ENCODE measurements around the gene PSMG1. TPM values are rescaled to one million over a fixed set of nuclear protein-coding genes. Genes with fewer than 3 reads are reported as not detected.
A peak's percentile ranks its signal among the peaks of the same experiment; 100 is the strongest.

Gene PSMG1
- total and polyA plus RNA-seq, 2 donors (not counting 1 experiment from before 2014, with no cell fraction given): 55.5 to 62.3 TPM

DNA sequence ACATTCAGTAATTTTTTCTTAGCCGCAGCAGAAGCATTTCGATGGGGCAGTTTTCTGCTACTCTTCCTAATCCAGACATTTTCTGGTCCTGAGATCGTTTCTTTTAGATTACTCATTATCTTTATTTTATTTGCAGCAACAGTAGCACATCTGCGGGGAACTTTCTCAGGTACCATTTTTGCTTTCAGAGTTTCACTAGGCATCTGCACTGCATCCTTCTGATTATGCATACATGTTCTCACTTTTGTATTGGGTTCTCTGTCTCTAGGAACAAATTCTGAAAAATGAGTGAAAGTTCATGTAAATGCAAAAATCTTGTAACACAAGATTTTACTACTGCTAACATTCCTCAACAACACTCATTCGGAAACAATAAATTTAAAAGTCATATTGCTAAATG, 3.9 kb upstream of the PSMG1 start:
- H3K9me3 ChIP-seq (ENCODE audit: control insufficient read depth, insufficient read depth, low read depth, low read length): no peaks in the 10 kb centered on the region
- no peak overlapping the region for H3K27ac ChIP-seq (ENCODE audit: insufficient read depth, low read length)
- no peak for TF ChIP-seq EZH2 (IDR thresholded peaks at IDR 0.05; ENCODE audit: low read length, missing control alignments)
- TF ChIP-seq, protein P1, sequence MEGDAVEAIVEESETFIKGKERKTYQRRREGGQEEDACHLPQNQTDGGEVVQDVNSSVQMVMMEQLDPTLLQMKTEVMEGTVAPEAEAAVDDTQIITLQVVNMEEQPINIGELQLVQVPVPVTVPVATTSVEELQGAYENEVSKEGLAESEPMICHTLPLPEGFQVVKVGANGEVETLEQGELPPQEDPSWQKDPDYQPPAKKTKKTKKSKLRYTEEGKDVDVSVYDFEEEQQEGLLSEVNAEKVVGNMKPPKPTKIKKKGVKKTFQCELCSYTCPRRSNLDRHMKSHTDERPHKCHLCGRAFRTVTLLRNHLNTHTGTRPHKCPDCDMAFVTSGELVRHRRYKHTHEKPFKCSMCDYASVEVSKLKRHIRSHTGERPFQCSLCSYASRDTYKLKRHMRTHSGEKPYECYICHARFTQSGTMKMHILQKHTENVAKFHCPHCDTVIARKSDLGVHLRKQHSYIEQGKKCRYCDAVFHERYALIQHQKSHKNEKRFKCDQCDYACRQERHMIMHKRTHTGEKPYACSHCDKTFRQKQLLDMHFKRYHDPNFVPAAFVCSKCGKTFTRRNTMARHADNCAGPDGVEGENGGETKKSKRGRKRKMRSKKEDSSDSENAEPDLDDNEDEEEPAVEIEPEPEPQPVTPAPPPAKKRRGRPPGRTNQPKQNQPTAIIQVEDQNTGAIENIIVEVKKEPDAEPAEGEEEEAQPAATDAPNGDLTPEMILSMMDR (conservative IDR thresholded peaks at IDR 0.05 in 1 of 2, IDR thresholded peaks at IDR 0.05 in 1 of 2; ENCODE audit: low read depth in 1 of 2, low read length in 2 of 2): no peak
- no peaks in the 10 kb centered on the region for H3K4me1 ChIP-seq (ENCODE audit: control insufficient read depth, extremely low read depth, insufficient read depth, low read length)
- peaks cover 8% of the 10 kb centered on the region for H3K79me2 ChIP-seq (ENCODE audit: control insufficient read depth, insufficient read depth, low read length)
- no peak overlapping the region for H3K4me2 ChIP-seq (ENCODE audit: extremely low read depth, insufficient read depth, low read length)
- H3K36me3 ChIP-seq (ENCODE audit: control insufficient read depth, insufficient read depth, low read length): no peaks in the 10 kb centered on the region
- no peak overlapping the region for H2AFZ ChIP-seq (ENCODE audit: low read length)
- H3K27me3 ChIP-seq (ENCODE audit: control insufficient read depth, insufficient read depth, low read length): no peaks in the 10 kb centered on the region
- H4K20me1 ChIP-seq (ENCODE audit: control insufficient read depth, extremely low read depth, insufficient read depth, low read length): no peaks in the 10 kb centered on the region
- H3K9ac ChIP-seq (ENCODE audit: insufficient read depth, low read length): no peak overlapping the region
- H3K4me3 ChIP-seq (replicated peaks in 1 of 4; ENCODE audit: control extremely low read depth in 1 of 4, insufficient read depth in 1 of 4, low read depth in 3 of 4, low read length in 4 of 4): no peak overlapping the region
- no peak for DNase-seq (ENCODE audit: low read depth in 2 of 2)

GRCh38 chr21:39186676-39187075, 3.4 kb upstream of the PSMG1 start:
- Histone ChIP-seq H3K9me3 (ENCODE audit: control insufficient read depth, insufficient read depth, low read depth, low read length) (no peaks in the 10 kb centered on the region), H3K4me1 (ENCODE audit: control insufficient read depth, extremely low read depth, insufficient read depth, low read length) (peaks cover 3% of the 10 kb centered on the region), H3K27ac (ENCODE audit: insufficient read depth, low read length) (no peak overlapping the region), H3K27me3 (ENCODE audit: control insufficient read depth, insufficient read depth, low read length) (no peaks in the 10 kb centered on the region), H3K36me3 (ENCODE audit: control insufficient read depth, insufficient read depth, low read length) (no peaks in the 10 kb centered on the region), H3K4me2 (ENCODE audit: extremely low read depth, insufficient read depth, low read length) (no peak overlapping the region), H3K79me2 (ENCODE audit: control insufficient read depth, insufficient read depth, low read length) (peaks cover 13% of the 10 kb centered on the region), H3K4me3 (replicated peaks in 1 of 4; ENCODE audit: control extremely low read depth in 1 of 4, insufficient read depth in 1 of 4, low read depth in 3 of 4, low read length in 4 of 4) (no peak overlapping the region), H4K20me1 (ENCODE audit: control insufficient read depth, extremely low read depth, insufficient read depth, low read length) (no peaks in the 10 kb centered on the region), H2AFZ (ENCODE audit: low read length) (no peak overlapping the region), H3K9ac (ENCODE audit: insufficient read depth, low read length) (no peak overlapping the region)
- no peak for DNase-seq (ENCODE audit: low read depth in 2 of 2)
- no peak for TF ChIP-seq EZH2 (IDR thresholded peaks at IDR 0.05; ENCODE audit: low read length, missing control alignments)
- TF ChIP-seq, protein P1 (conservative IDR thresholded peaks at IDR 0.05 in 1 of 2, IDR thresholded peaks at IDR 0.05 in 1 of 2; ENCODE audit: low read depth in 1 of 2, low read length in 2 of 2): no peak

GRCh38 chr21:39185157-39185556, 1.9 kb upstream of the PSMG1 start:
- Histone ChIP-seq H3K36me3 (ENCODE audit: control insufficient read depth, insufficient read depth, low read length) (no peaks in the 10 kb centered on the region), H3K9me3 (ENCODE audit: control insufficient read depth, insufficient read depth, low read depth, low read length) (no peaks in the 10 kb centered on the region), H3K4me1 (ENCODE audit: control insufficient read depth, extremely low read depth, insufficient read depth, low read length) (peaks cover 3% of the 10 kb centered on the region), H2AFZ (ENCODE audit: low read length) (no peak overlapping the region), H3K4me2 (ENCODE audit: extremely low read depth, insufficient read depth, low read length) (peak overlapping the region; percentile 79), H3K79me2 (ENCODE audit: control insufficient read depth, insufficient read depth, low read length) (peaks cover 17% of the 10 kb centered on the region), H3K27ac (ENCODE audit: insufficient read depth, low read length) (no peak overlapping the region), H4K20me1 (ENCODE audit: control insufficient read depth, extremely low read depth, insufficient read depth, low read length) (no peaks in the 10 kb centered on the region), H3K4me3 (replicated peaks in 1 of 4; ENCODE audit: control extremely low read depth in 1 of 4, insufficient read depth in 1 of 4, low read depth in 3 of 4, low read length in 4 of 4) (no peak overlapping the region), H3K27me3 (ENCODE audit: control insufficient read depth, insufficient read depth, low read length) (no peaks in the 10 kb centered on the region), H3K9ac (ENCODE audit: insufficient read depth, low read length) (no peak overlapping the region)
- TF ChIP-seq EZH2 (IDR thresholded peaks at IDR 0.05; ENCODE audit: low read length, missing control alignments): no peak
- TF ChIP-seq, protein P1 (conservative IDR thresholded peaks at IDR 0.05 in 1 of 2, IDR thresholded peaks at IDR 0.05 in 1 of 2; ENCODE audit: low read depth in 1 of 2, low read length in 2 of 2): no peak
- DNase-seq (ENCODE audit: low read depth in 2 of 2): no peak
